ENCODE data around the gene M6PR. TPM values are rescaled to one million over a fixed set of nuclear protein-coding genes. Genes with fewer than 3 reads are reported as not detected.
"Not testable (repeated sequence)": the region's sequence is repeated elsewhere in the genome, so short reads cannot be mapped to it uniquely, and the experiment has no call there.

Gene M6PR
- total RNA-seq, 1 donor, result 143 TPM

GRCh38 chr12:8904665-8905064 is 44.8 kb downstream of the M6PR start:
- Histone ChIP-seq H3K4me3 (ENCODE audit: insufficient read depth, low read length) (no peak overlapping the region), H3K4me1 (ENCODE audit: insufficient read depth, low read length) (no peaks in the 10 kb centered on the region), H4K20me1 (ENCODE audit: insufficient read depth, low read length) (no peaks in the 10 kb centered on the region), H3K4me2 (ENCODE audit: insufficient read depth, low read length) (no peak overlapping the region), H3K79me2 (ENCODE audit: insufficient read depth, low read length) (no peaks in the 10 kb centered on the region), H2AFZ (ENCODE audit: low read length) (no peak overlapping the region), H3K9me3 (ENCODE audit: low read depth, low read length) (no peaks in the 10 kb centered on the region), H3K36me3 (ENCODE audit: insufficient read depth, low read length) (no peaks in the 10 kb centered on the region), H3K27ac (ENCODE audit: low read depth, low read length) (no peak overlapping the region), H3K27me3 (ENCODE audit: insufficient read depth, low read length) (no peaks in the 10 kb centered on the region)
- DNase-seq (ENCODE audit: insufficient read length, low spot score, missing footprints), result no peak
- TF ChIP-seq CTCF (IDR thresholded peaks at IDR 0.05; ENCODE audit: extremely low read depth, low read depth, low read length), result no peak

GRCh38 chr12:8903646-8904045 is 45.8 kb downstream of the M6PR start:
- no peaks in the 10 kb centered on the region for H4K20me1 ChIP-seq (ENCODE audit: insufficient read depth, low read length)
- no peaks in the 10 kb centered on the region for H3K4me1 ChIP-seq (ENCODE audit: insufficient read depth, low read length)
- DNase-seq (ENCODE audit: insufficient read length, low spot score, missing footprints), result no peak
- no peaks in the 10 kb centered on the region for H3K79me2 ChIP-seq (ENCODE audit: insufficient read depth, low read length)
- no peaks in the 10 kb centered on the region for H3K36me3 ChIP-seq (ENCODE audit: insufficient read depth, low read length)
- no peaks in the 10 kb centered on the region for H3K27me3 ChIP-seq (ENCODE audit: insufficient read depth, low read length)
- H3K4me2 ChIP-seq (ENCODE audit: insufficient read depth, low read length), result no peak overlapping the region
- TF ChIP-seq CTCF (IDR thresholded peaks at IDR 0.05; ENCODE audit: extremely low read depth, low read depth, low read length), result no peak
- no peaks in the 10 kb centered on the region for H3K9me3 ChIP-seq (ENCODE audit: low read depth, low read length)
- no peak overlapping the region for H3K4me3 ChIP-seq (ENCODE audit: insufficient read depth, low read length)
- no peak overlapping the region for H2AFZ ChIP-seq (ENCODE audit: low read length)
- no peak overlapping the region for H3K27ac ChIP-seq (ENCODE audit: low read depth, low read length)

GRCh38 chr12:8902703-8903102 is 46.7 kb downstream of the M6PR start:
- DNase-seq (ENCODE audit: insufficient read length, low spot score, missing footprints); H3K79me2 ChIP-seq (ENCODE audit: insufficient read depth, low read length): not testable (repeated sequence)

GRCh38 chr12:8899830-8900229 is 49.6 kb downstream of the M6PR start:
- no peak for DNase-seq (ENCODE audit: insufficient read length, low spot score, missing footprints)

More at GRCh38 chr12:8902703-8903102, 46.7 kb downstream of the M6PR start:
- not testable (repeated sequence) for H2AFZ ChIP-seq (ENCODE audit: low read length); H3K27ac ChIP-seq (ENCODE audit: low read depth, low read length); H3K4me2 ChIP-seq (ENCODE audit: insufficient read depth, low read length); H4K20me1 ChIP-seq (ENCODE audit: insufficient read depth, low read length); H3K27me3 ChIP-seq (ENCODE audit: insufficient read depth, low read length); H3K9me3 ChIP-seq (ENCODE audit: low read depth, low read length); H3K36me3 ChIP-seq (ENCODE audit: insufficient read depth, low read length); H3K4me3 ChIP-seq (ENCODE audit: insufficient read depth, low read length); H3K4me1 ChIP-seq (ENCODE audit: insufficient read depth, low read length)

More at GRCh38 chr12:8899830-8900229, 49.6 kb downstream of the M6PR start:
- Histone ChIP-seq H3K27ac (ENCODE audit: low read depth, low read length) (no peak overlapping the region), H4K20me1 (ENCODE audit: insufficient read depth, low read length) (no peaks in the 10 kb centered on the region), H3K4me3 (ENCODE audit: insufficient read depth, low read length) (no peak overlapping the region), H3K4me1 (ENCODE audit: insufficient read depth, low read length) (no peaks in the 10 kb centered on the region), H3K9me3 (ENCODE audit: low read depth, low read length) (no peaks in the 10 kb centered on the region), H3K4me2 (ENCODE audit: insufficient read depth, low read length) (no peak overlapping the region), H3K79me2 (ENCODE audit: insufficient read depth, low read length) (no peaks in the 10 kb centered on the region), H3K36me3 (ENCODE audit: insufficient read depth, low read length) (no peaks in the 10 kb centered on the region), H3K27me3 (ENCODE audit: insufficient read depth, low read length) (no peaks in the 10 kb centered on the region), H2AFZ (ENCODE audit: low read length) (no peak overlapping the region)
- no peak for TF ChIP-seq CTCF (IDR thresholded peaks at IDR 0.05; ENCODE audit: extremely low read depth, low read depth, low read length)

Data from osteoblast (primary cell).